Thoracic aorta (tissue), 2 donors: Measurements from ENCODE around the gene TAAR2. TPM values are rescaled to one million over a fixed set of nuclear protein-coding genes. Genes with fewer than 3 reads are reported as not detected.

Experiments
- ATAC-seq: fragments of 150-250 bp; one replicate; pipeline ENCODE4 v1.8.0; 2017; ENCODE audit warnings: low read depth; ENCODE audit not compliant: insufficient number of reproducible peaks, low FRiP score
- DNase-seq: peaks from one replicate; pipeline ENCODE4 v3.0.0-alpha.2; 2020; ENCODE audit warnings: low spot score
- H3K27ac ChIP-seq, 2 donors: fragments of 200-600 bp; sonication (generic); 1 replicate in 1 of 2; 2 replicates in 1 of 2; pipeline ENCODE4 v1.5.1; 2016; ENCODE audit warnings: mild to moderate bottlenecking in 2 of 2, moderate library complexity in 2 of 2
- H3K27me3 ChIP-seq: fragments of 200-600 bp; sonication (generic); replicated peaks from 2 replicates; pipeline ENCODE4 v1.6.0; 2016; ENCODE audit warnings: mild to moderate bottlenecking; ENCODE audit not compliant: insufficient read depth
- H3K36me3 ChIP-seq: fragments of 200-600 bp; sonication (generic); one replicate; pipeline ENCODE4 v1.5.1; 2016
- H3K4me1 ChIP-seq, 2 donors: fragments of 200-600 bp; sonication (generic); 1 replicate in 1 of 2; 2 replicates in 1 of 2; pipeline versions ENCODE4 v1.5.1 to v1.6.0; 2016; ENCODE audit warnings: low read depth in 2 of 2, mild to moderate bottlenecking in 1 of 2; ENCODE audit not compliant: control insufficient read depth in 1 of 2
- H3K4me3 ChIP-seq: fragments of 200-600 bp; sonication (generic); 2 replicates; pipeline ENCODE4 v1.5.1; 2016; ENCODE audit warnings: mild to moderate bottlenecking
- H3K9me3 ChIP-seq: fragments of 200-600 bp; sonication (generic); 2 replicates; pipeline ENCODE4 v1.5.1; 2016
- total RNA-seq, 2 donors: library from RNA; depleted of rRNA; stranded (reverse); fragments of >200 nt; gene quantifications; one replicate each; pipeline versions ENCODE4 v1.1.0 to v1.2.3, GENCODE V29; 2016
- TF ChIP-seq, protein P1 (sequence below): fragments of 200-600 bp; sonication (generic); IDR thresholded peaks from one replicate; pipeline ENCODE4 v1.5.1; 2019; ENCODE audit warnings: antibody characterized with exemption

TAAR2 gene
- total RNA-seq, 2 donors from 2014 or later: not detected

DNA sequence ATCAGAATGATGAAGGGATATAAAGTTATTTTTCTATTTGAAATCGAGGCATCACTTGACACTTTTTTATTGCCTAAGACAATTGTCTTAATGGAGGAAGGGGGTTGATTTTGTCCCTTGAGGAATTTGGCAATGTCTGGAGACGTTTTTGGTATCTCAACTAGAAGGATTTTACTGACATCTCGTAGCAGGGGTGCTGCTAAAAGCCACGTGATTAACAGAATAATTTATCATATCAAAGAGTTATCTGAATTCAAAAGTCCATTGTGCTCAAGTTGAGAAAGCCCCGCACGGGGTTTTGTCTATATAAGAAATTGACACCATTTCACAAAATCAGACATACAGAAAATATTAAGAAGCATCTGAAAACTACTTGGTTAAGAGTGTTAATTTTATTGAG is 55.5 kb downstream of the TAAR2 start:
- Histone ChIP-seq H3K4me1 (no peaks in the 10 kb centered on the region), H3K27me3 (no peaks in the 10 kb centered on the region), H3K9me3 (no peaks in the 10 kb centered on the region), H3K27ac (no peak overlapping the region), H3K36me3 (no peaks in the 10 kb centered on the region), H3K4me3 (no peak overlapping the region)
- DNase-seq (no peak), ATAC-seq (no peak)
- TF ChIP-seq, protein P1, sequence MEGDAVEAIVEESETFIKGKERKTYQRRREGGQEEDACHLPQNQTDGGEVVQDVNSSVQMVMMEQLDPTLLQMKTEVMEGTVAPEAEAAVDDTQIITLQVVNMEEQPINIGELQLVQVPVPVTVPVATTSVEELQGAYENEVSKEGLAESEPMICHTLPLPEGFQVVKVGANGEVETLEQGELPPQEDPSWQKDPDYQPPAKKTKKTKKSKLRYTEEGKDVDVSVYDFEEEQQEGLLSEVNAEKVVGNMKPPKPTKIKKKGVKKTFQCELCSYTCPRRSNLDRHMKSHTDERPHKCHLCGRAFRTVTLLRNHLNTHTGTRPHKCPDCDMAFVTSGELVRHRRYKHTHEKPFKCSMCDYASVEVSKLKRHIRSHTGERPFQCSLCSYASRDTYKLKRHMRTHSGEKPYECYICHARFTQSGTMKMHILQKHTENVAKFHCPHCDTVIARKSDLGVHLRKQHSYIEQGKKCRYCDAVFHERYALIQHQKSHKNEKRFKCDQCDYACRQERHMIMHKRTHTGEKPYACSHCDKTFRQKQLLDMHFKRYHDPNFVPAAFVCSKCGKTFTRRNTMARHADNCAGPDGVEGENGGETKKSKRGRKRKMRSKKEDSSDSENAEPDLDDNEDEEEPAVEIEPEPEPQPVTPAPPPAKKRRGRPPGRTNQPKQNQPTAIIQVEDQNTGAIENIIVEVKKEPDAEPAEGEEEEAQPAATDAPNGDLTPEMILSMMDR: no peak

DNA sequence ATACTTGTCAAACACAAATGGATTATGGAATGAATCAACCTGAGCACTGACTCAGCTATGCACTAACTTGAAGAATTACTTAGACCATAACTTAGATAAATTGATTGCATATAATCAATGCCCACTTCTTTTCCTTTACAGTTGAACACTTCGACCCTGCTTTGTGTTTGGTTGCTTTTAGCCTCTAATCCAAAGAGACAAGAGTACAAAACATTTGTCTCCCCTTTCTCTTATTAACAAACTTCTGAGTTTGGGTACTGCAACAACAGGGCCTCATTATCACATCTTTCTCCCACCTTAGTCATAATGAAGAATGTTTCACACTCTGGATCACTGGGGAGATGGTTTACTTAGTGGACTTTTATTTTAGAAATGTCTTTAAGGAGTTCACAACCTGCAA is 56.5 kb downstream of the TAAR2 start:
- Histone ChIP-seq H3K9me3 (no peaks in the 10 kb centered on the region), H3K27ac (no peak overlapping the region), H3K4me1 (no peaks in the 10 kb centered on the region), H3K36me3 (no peaks in the 10 kb centered on the region), H3K4me3 (no peak overlapping the region), H3K27me3 (no peaks in the 10 kb centered on the region)
- ATAC-seq: no peak
- no peak for DNase-seq
- TF ChIP-seq, protein P1: no peak

Other genes with a start within 250 kb of the TAAR2 start
- gene MOXD1, start 222.8 kb downstream of the TAAR2 start, total RNA-seq: 10 to 100 TPM in 1 of 2 donors, under 1 TPM in 1; 0.56 to 17.3 TPM
- 10 to 100 TPM; 46.2 to 64.0 TPM for gene STX7, start 111.2 kb downstream of the TAAR2 start, total RNA-seq
- not detected for gene TAAR9, start 86.0 kb downstream of the TAAR2 start, total RNA-seq
- not detected for gene TAAR8, start 71.6 kb downstream of the TAAR2 start, total RNA-seq
- gene TAAR6, start 54.0 kb downstream of the TAAR2 start, total RNA-seq: not detected
- gene TAAR5, start 34.5 kb downstream of the TAAR2 start, total RNA-seq: not detected
- gene TAAR1, start 34.9 kb upstream of the TAAR2 start, total RNA-seq: not detected
- gene VNN1, start 89.8 kb upstream of the TAAR2 start, total RNA-seq: 1 to 10 TPM; 1.3 to 3.8 TPM
- 1 to 10 TPM; 2.0 to 2.4 TPM for gene VNN2, start 133.6 kb upstream of the TAAR2 start, total RNA-seq
- 1 to 10 TPM; 3.9 to 6.1 TPM for gene SLC18B1, start 174.4 kb upstream of the TAAR2 start, total RNA-seq
- gene RPS12, start 190.3 kb upstream of the TAAR2 start, total RNA-seq: 100 to 1,000 TPM; 546 to 689 TPM